ENCODE measurements around the gene RNF220. TPM values are rescaled to one million over a fixed set of nuclear protein-coding genes. Genes with fewer than 3 reads are reported as not detected.

RNF220 gene
- total RNA-seq, 1 donor from 2014 or later, result 21.5 TPM

DNA sequence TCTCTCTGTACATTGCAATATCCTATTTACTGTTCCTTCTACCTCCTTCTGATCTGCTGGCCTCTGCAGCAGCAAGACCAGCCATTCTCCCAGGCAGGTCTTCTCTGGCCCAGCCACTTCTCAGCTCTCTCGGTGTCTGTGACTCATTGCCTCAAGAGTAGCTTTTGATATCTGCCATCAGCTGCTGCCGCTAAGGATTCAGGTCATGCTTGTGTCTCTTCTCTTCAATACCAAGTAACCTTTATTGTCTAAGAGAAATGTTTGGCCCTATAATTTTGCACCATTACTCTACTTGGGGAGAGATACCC is 167.5 kb downstream of the RNF220 start:
- ATAC-seq, result no peak
- DNase-seq (ENCODE audit: low spot score), result no peak

DNA sequence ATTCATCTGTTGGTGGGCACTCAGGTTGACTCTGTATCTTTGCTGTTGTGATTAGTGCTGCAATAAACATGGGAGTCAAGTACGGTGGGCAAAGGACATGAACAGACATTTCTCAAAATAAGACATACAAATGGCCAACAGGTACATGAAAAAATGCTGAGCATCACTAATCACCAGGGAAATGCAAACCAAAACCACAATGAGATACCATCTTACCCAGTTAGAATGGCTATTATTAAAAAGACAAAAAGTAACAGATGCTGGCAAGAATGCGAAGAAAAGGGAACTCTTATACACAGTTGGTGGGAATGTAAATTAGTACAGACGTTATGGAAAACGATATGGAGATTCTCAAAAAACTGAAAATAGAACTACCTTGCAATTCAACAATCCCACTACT is 170.3 kb downstream of the RNF220 start:
- no peak for DNase-seq (ENCODE audit: low spot score)
- no peak for ATAC-seq

DNA sequence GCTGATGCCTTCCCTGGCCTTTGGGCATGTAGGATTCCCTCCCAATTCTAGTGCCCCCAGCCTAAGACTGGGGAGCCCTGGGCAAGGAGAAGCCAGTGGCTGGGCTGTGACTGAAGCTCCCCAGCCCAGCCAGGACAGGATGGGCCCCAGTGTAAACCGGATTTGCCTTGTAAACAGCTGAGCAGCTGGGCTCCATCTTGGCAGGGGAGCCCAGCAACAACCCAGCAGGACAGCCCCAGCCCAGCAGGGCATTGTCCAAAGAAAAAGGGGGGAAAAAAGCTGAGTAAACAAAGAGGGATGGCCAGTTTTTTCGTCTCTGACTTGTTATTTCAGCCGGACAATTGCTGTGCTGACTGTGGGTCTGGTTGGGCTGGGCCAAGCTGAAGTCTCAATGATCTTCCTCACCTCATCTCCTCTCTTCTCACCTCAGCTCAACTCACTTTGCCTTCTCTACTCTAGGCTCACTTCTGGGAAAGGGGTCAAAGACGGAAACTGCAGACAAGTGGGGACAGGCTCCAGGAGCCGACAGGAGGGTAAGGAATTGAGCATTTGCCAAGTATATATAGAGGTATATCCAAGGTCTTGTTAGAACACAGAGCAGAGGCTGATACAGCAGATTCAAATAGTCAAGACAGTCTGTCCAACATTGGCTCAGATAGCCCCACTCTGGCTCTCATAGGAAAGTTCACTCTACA is 171.5 kb downstream of the RNF220 start:
- DNase-seq (ENCODE audit: low spot score) (no peak), ATAC-seq (no peak)

DNA sequence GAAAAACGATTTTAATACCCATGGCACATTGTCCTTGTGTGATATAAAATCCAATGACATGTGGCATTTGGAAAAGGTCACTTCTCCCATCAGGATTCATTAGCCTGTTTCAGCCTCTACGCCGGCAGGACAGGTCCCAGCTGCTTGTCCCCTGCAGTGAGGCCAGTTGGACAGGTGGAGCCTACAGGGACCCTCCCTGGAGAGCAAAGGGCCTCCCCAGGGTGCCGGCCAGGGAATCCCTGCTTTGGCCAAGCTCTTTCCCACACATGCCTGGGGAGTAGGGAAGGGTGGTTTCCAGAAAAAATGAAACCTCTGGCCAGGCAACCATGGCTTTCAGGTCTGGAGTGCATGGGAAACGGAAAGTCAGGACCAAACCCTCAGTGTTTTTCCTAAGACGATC is 176.2 kb downstream of the RNF220 start:
- ATAC-seq (no peak), DNase-seq (ENCODE audit: low spot score) (no peak)

DNA sequence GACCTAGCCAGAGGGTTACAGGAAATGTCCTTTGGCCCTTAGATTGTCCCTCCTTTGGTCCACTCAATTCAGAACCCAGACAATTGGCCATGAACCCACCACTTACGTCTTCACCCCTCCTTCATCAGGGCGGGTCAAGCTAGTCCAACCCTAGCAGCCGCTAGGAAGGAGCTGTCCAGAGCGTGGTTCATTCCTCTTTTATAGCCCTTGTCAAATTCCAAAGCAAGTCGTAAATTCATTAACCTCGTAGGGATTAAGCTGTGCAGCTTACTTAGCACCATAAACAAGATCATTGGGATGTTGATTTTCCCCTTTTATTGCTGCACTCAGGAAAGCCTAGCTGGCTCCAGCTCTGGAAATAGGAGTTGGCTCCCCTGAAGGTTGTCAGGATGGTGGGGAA is 179.1 kb downstream of the RNF220 start:
- ATAC-seq (no peak), DNase-seq (ENCODE audit: low spot score) (no peak)

DNA sequence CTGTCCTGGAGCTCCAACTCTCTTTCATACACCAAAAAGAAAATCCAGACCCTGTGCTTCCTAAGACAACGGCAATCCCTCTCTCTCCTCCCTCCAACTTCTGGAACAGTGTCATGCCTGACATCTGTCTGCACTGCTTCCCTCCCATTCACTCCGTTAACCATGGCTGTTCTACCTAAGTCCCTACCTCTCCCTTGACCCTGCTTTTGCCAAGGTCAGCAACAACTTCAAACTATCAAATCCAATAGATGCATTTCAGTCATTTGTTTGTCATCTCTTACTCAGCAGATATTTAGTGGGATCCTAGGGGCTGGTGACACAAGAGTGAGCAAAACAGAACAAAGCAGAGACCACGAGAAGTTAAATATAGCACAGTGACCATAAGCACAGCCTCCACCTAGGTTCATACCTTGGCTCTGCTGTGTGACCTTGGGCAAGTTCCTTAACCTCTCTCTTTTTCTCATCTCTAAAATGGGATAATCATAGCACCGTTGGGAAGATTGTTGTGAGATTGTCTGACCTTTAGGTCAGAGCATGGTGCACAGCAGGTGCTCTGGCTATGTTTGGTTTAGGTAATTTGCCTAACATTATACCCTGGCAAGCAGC is 180.4 kb downstream of the RNF220 start:
- ATAC-seq, result no peak
- no peak for DNase-seq (ENCODE audit: low spot score)

DNA sequence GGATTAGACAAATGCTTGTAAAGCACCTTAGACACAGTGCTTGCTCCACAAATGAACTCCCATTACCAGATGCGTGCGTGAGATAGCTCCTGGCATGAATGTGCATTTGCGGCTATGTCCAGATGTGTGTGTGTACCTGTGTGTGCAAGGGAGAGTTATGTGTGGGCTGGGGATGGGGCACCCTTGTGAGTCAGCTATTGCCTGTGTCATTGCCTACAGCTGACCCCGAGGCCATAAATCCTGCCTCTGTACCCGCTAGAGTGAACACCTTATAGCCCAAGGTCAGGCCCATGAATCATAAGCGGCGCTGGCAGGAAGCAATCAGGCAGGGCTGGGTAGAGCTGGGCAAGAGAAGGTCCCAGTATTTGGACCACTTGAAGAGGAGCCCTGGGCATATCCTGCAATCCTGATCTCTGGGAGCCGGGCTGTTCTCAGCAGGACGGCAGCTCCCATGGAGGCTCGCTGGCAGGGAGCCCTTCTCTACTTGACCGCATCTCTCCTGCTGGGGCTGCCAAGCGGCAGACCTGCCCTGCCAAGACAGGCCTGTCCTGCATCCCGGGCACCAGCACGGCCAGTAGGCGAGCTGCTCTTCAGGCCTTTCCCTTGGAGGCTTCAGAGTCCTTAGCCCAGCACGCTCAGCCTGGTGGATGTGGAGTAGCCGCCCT is 182.9 kb downstream of the RNF220 start:
- no peak for ATAC-seq

DNA sequence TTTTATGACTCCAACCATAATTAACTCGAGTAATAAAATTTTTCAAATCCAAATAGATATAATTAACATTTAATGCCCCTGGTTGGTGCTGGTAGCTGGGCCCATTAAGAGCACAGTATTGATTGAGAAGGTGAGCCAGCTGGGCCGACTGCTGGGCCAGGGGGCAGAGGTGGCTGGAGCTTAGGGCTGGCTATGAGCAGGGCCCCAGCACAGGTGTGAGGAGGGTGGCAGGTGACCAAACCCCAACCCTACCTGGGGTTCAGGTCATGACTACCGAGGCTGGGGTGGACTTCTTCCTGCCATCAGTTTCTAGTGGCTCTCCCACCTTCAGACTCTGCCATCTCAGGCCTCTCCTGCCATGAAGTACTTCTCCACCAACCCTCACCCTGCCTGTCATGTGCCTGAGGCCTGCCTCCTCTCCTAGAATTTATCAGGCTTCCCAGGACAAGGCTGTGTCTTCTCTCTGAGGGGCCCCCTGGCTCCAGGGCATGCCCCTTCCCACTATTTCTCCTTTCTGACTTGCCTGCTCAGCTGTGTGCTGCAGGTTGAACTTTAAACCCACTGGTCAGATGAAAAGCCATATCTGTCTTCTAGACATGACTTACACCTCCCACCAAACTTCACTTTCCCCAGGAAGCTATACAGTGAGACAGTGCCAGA is 183.6 kb downstream of the RNF220 start:
- no peak for DNase-seq (ENCODE audit: low spot score)
- ATAC-seq, result no peak

More for the DNA sequence above, 182.9 kb downstream of the RNF220 start:
- no peak for DNase-seq (ENCODE audit: low spot score)

DNA sequence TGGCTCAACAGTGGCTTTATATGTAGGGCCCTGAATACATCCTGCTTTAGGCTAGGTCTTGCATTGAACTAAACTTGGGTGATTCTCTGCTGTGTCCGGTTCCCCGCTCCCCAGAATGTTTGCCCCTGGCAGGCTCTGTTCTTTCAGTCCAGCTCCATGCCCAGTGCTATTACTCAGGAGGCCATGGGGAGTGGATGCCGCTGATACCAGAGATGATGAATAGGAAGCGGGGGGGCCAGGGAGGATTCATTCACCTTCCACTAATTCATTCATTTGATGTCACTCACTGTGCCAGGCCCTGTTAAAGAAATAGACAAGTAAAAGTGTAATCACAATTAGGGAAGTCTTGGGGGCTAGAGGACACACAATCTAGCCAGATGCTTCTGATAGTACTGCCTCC is 185.4 kb downstream of the RNF220 start:
- ATAC-seq, result no peak
- no peak for DNase-seq (ENCODE audit: low spot score)

DNA sequence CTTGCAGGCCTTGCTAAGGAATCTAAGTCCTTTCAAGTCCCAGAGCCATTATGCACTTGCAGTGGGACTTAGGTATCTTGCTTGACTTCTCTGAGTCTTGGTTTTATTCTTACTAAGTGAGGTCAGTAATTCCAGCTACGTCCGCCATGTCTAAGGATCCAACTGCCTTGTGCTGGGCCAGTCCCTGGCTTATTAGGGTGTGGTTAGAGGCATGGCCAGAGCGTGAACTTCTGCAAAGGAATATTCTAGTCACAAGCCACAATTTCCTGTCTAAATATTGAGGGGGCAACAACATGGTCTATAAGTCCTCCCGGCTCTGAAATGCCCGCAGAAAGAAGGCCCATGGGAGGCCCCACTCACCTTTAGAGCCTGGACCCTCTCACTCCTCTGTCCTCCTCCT is 186.3 kb downstream of the RNF220 start:
- DNase-seq (ENCODE audit: low spot score) (no peak), ATAC-seq (no peak)

DNA sequence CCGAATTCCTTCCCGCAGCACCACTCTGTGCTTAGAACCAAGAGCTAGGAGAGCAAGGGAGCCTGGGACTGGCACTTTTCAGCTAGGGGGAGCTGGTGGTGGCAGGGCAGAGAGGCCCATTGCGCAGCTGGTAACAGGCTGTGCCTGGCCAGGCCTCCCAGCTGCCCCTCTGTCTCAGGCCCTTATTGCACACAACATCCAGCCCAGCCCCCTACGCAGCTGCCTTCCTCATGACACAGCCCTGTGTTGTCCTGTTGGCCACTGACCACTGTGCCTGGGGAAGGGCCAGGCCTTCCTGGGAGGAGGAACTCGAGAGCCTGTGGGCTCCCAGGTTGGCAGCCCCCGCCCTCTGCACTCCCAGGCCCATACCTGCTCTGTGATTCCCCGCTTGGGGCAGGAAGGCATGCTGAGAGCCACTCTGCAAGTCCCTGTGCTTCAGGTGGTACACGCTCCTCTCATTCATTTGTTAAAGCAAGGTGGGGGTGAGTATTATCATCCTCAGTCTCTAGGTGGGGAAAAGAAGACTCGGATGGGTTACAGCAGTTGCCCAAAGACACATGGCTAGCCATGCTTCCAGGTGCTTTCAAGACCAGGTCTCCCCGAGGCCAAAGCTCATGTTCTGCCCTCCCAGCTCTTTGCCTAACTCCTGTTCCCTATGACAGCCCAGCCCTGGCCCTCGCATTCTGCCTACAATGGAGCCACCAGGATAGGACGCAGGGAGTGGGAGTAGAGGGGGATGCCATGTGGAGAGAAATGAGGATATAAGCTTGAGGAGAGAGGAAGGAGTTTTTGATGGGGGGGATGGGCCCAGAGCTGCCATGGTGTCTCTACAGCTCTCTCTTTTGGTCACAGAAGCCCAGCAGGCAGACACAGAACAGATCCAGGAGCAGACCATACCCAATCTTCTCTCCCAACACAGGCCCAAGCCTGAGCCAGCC is 187.4 kb downstream of the RNF220 start:
- ATAC-seq, result no peak

DNA sequence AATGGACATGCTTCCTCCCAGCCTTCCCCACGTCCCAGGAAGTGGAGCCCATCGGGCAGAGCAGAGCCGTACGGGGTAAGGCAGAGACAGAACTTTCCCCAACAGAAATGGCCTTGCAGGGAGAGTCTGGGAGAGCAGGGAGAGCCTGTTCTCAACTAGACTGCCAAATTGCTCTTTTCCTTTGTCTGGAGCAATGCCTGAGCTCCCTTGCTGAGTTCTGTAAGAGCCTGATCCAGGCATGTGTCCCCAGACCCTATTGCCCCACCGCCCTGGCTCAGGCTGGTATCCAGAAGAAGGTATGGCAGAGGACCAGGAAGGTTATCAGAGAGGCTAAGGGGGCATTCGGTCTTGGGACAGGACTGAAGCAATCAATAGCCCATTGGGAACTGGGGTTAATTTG is 189.3 kb downstream of the RNF220 start:
- DNase-seq (ENCODE audit: low spot score) (no peak), ATAC-seq (no peak)

More for the DNA sequence above, 187.4 kb downstream of the RNF220 start:
- DNase-seq (ENCODE audit: low spot score), result no peak

DNA sequence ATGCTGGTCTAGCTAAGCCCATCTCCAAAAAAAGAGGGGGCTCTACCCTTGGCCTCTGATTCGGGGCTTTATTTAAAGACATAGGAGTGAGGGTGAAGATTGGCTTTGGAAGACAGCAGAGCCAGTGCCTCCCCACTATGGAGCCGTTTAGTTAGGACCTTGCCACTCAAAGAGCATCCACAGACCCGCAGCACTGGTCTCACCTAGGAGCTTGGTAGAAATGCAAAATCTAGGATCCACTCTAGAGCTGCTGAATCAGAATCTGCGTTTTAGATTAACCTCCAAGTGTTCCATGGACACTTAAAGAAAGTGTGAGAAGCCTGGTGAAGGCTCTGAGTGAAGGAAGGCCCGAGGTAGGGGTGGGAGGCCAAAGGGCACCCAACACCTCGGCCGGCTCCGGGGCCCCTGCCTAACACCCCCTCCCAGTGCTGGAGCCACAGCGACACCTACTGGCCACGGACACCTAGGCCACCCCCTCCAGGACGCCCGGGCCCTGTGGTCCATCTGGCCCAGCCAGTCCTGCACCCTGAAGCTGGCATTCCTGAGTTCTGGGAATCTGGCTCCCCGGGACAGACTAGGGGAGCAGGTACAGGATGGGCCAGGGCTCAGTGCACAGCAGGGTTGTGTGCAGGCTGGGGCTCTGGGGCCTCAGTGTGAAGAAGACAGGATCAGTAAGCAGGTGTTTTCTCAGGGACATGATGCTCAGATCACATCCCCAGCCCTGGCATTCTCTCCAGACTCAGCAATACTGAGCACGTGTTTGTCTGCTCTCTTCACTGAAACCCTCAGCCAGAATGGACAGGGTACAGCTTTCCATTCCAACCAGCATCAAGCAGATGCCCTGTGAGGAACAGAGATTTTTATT is 190.0 kb downstream of the RNF220 start:
- ATAC-seq, result peak; percentile 99
- DNase-seq (ENCODE audit: low spot score), result peak; percentile 79

DNA sequence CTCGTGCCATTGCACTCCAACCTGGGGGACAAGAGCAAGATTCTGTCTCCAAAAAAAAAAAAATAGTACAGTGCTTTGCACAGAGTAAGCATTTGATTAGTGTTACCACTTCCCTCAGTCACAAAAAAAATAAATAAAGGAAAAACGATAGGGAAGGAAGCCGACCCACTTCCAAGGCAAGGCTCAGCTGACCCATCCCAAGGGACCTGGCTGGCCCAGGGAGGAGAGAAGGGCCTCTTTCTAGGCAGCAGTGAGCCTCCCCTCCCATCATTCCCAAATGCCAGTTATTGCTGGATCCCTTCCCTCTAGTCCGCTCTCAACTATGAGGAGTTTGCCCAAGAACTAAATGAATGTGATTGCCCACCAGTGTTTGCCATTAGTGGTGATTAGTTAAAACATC is 191.5 kb downstream of the RNF220 start:
- DNase-seq (ENCODE audit: low spot score), result no peak
- no peak for ATAC-seq

DNA sequence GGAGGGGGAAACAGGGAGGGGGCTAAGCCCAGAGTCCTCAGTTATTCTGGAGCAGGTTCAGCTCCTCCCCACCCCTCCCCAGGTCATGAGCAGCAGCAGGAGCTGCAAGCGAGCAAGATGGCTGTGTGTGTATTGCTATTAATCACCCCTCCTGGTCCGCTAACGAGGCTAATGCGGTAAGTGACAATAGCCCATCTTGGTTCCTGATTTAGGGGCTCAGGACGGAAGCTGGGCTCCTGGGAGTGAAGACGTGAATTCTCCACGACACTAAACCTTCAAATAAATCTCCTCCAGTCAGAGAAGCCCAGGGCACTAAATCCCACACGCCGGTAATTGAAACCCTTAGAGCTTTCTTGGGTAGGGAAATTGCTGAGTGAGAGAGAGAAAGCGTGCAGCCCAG is 193.1 kb downstream of the RNF220 start:
- ATAC-seq (no peak), DNase-seq (ENCODE audit: low spot score) (no peak)

DNA sequence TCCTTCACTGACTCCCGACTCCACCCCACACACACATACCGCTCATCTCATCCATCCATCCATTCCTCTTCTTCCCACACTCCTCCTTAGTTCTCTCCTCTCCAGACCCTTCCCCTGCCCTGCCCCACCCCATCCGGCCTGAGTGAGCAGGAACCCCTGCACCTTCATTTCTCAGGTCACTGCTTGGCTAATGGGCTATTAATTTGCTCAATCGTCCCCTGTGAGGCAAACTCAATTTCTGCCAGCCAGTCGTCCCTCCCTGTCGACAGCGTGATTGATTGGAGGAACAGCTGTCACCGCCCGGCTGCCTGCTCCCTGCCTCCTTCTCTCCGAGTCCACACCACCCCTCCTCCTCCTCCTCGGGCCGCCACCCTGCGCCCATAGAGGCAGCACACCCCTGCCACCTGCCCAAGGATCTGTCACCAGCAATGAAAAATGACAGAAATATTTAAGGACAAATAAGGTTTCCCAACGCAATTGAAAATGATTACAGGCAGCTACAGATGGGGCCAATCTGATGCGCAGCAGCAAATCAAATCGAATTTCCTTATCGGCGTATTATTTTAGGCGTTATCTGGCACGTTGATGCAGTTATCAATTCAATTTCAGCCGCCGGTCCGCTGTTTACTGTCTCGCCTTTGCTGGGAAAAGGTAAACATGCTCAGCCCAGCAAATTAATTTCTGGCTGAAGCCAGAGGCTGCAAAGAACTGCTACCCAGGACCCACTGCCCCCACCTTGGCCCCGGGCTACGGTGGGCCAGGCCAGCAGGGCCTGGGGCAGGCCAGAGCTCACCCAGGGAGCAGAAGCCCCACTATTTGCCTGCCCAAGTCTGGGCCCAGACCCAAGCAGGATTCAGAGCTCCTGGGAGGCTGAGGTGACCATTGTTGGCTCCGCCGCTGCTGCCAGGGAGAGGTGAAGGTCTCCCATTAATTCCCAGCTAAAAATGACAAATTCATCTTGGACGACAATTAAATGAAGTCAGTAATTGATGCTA is 197.9 kb downstream of the RNF220 start:
- DNase-seq (ENCODE audit: low spot score), result no peak
- ATAC-seq, result no peak

DNA sequence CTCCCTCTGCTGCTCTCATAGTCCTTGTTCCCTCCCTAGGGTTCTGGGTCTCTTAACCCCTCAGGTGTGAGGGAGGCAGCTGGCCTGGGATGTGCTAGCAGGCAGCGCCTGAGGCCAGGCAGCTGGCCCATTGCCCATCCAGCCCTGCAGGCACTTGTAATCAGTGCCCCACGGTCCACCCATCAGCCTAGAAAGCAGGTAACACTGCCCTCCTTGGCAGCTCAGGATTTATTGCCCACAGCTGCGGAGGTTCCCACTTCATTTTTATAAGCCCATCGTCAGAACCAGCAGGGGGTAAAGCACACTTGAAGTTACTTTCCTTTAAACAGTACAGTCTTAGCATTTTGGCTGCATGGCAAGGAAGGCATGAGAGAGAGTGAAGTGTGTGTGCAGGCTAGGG is 198.7 kb downstream of the RNF220 start:
- DNase-seq (ENCODE audit: low spot score), result no peak
- ATAC-seq, result no peak

DNA sequence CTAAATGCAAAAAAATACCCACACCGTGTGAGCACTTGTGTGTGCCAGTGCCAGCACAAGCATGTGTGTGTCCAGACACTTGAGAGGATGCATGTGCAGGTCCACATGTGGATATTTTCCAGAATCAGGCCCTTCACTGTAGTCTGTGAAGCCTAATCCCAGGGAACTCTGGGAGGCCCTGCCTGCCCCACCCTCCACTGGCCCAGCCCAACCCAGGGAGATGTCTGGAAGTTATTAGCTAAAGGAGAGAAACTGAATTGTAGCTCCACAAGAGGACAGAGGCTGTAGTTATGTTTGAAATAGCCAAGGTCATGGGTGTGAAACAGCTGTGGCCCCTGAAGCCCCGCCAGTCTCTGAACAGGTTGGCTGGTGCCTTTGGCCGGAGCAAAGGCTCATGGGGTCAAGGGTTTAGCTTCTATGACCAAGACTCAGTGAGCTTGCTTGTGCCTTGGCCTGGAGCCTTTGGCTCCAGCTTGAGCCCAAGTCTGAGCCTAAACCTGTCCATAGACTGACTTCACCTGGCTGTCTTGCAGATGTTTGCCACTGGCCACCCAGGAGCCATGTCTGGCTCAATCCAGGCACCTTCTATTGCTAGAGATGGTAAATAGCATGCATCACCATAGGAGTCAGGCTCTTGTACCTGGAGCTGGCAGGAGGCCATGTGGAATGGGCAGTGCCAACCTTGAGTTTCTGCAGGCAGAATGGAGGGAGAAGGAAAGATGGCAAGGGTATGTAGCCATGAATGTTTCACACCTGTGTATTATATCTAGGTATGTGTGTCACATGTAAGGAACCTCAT is 199.3 kb downstream of the RNF220 start:
- DNase-seq (ENCODE audit: low spot score) (no peak), ATAC-seq (no peak)

Measured in left lobe of liver (tissue), 2 donors.